Natural killer cell treated with Interleukin-12 subunit alpha and Interleukin-12 subunit beta and Interleukin-15 and Interleukin-18, amount 100 ng/mL, for 72 hours (primary cell): Measurements from ENCODE around the gene EXOC1L. TPM values are rescaled to one million over a fixed set of nuclear protein-coding genes. Genes with fewer than 3 reads are reported as not detected.

ENCODE experiments used
- ATAC-seq, 2 donors: fragments of 150-1000 bp; cut with Tn5 transposase in 1 of 2; sonication (Bioruptor Pico), chemical (Tn5 transposase) in 1 of 2; 2 replicates each; pipeline ENCODE4 v1.10.0; 2021
- DNase-seq: peaks from one replicate; pipeline ENCODE4 v3.0.0; 2022; ENCODE audit warnings: low spot score
- H3K27ac Mint-ChIP-seq, 2 donors: 1 replicate in 1 of 2; 2 replicates in 1 of 2; pipeline ENCODE4 v1.8.0; 2022; ENCODE audit warnings: mixed read lengths in 2 of 2, mild to moderate bottlenecking in 1 of 2, moderate library complexity in 1 of 2
- H3K27me3 Mint-ChIP-seq, 2 donors: 1 replicate in 1 of 2; 2 replicates in 1 of 2; pipeline ENCODE4 v1.8.0; 2022; ENCODE audit warnings: mixed read lengths in 2 of 2
- H3K36me3 Mint-ChIP-seq: one replicate; pipeline ENCODE4 v1.8.0; 2022; ENCODE audit warnings: mixed read lengths
- H3K4me1 Mint-ChIP-seq, 2 donors: 1 replicate in 1 of 2; 2 replicates in 1 of 2; pipeline ENCODE4 v1.8.0; 2022; ENCODE audit warnings: low read depth in 2 of 2, mixed read lengths in 2 of 2, mild to moderate bottlenecking in 1 of 2
- H3K4me3 Mint-ChIP-seq: one replicate; pipeline ENCODE4 v1.8.0; 2022; ENCODE audit warnings: mixed read lengths
- H3K9me3 Mint-ChIP-seq: 2 replicates; pipeline ENCODE4 v1.8.0; 2022; ENCODE audit warnings: mixed read lengths
- total RNA-seq, 2 donors: library from RNA; stranded (reverse); gene quantifications; one replicate each; pipeline ENCODE4 v1.2.3, GENCODE V29; 2022

Gene EXOC1L
- total RNA-seq, 2 donors from 2014 or later, result not detected

DNA sequence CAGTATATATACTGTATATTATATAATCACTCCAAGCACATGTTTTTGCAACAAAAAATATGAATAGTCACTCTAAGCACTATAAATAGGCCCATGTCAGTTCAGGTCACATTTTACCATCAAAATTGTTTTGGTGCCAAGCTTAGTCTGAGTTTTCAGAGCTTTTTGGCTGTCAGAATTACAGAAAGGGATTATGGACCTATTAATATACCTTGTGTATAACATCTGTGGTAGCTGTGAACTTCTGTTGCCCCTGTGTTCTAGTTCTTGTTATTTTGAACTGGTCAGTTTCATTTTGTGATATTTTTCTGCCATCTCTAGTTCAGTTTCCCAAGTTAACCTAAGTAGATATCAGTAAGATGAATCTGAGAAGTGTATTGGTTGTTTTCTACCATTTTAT lies 56.8 kb downstream of the EXOC1L start:
- no peak overlapping the region for H3K27ac Mint-ChIP-seq
- H3K4me1 Mint-ChIP-seq, result peaks cover 0 to 2% of the 10 kb centered on the region in 2 donors
- H3K36me3 Mint-ChIP-seq, result peaks cover 38% of the 10 kb centered on the region
- no peak overlapping the region for H3K4me3 Mint-ChIP-seq
- no peaks in the 10 kb centered on the region for H3K27me3 Mint-ChIP-seq
- DNase-seq, result no peak
- no peak for ATAC-seq
- no peaks in the 10 kb centered on the region for H3K9me3 Mint-ChIP-seq

DNA sequence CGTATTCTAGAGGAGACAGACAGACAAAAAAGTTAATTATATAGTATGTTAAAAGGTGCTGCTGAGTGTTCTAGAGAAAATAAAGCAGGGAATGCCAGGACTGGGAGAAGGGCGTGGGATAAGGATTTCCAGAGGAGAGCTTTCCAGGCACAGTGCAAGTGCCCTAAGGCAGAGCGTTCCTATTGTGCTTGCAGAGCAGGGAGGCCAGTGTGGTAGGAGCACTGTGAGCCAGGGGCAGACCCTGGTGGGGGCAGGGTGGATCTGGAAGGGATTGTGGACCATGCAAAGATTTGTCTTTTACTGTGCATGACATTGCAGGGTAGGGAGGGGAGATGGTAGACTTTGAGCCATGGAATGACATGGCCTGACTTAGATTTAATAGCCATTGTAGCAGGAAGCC lies 59.6 kb downstream of the EXOC1L start:
- Mint-ChIP-seq H3K27me3 (no peaks in the 10 kb centered on the region), H3K9me3 (no peaks in the 10 kb centered on the region), H3K4me3 (no peak overlapping the region), H3K36me3 (peaks cover 38% of the 10 kb centered on the region), H3K4me1 (peaks cover 0 to 4% of the 10 kb centered on the region in 2 donors), H3K27ac (no peak overlapping the region)
- ATAC-seq, result no peak
- no peak for DNase-seq

GRCh38 chr4:55880652-55881280 lies 61.2 kb downstream of the EXOC1L start:
- no peak for ATAC-seq
- no peak for DNase-seq
- H3K4me3 Mint-ChIP-seq, result no peak overlapping the region
- peaks cover 34% of the 10 kb centered on the region for H3K36me3 Mint-ChIP-seq
- no peaks in the 10 kb centered on the region for H3K9me3 Mint-ChIP-seq
- H3K4me1 Mint-ChIP-seq, result peaks cover 0 to 4% of the 10 kb centered on the region in 2 donors
- H3K27ac Mint-ChIP-seq, result no peak overlapping the region
- no peaks in the 10 kb centered on the region for H3K27me3 Mint-ChIP-seq

- DNase-seq, result no peak
- Mint-ChIP-seq H3K4me3 (no peak overlapping the region), H3K36me3 (peaks cover 17% of the 10 kb centered on the region), H3K4me1 (peaks cover 0 to 4% of the 10 kb centered on the region in 2 donors), H3K27ac (no peak overlapping the region), H3K27me3 (no peaks in the 10 kb centered on the region), H3K9me3 (no peaks in the 10 kb centered on the region)
- ATAC-seq, result no peak
These were observed 64.7 kb downstream of the EXOC1L start for GRCh38 chr4:55884093-55884850.

GRCh38 chr4:55884851-55885219 lies 65.2 kb downstream of the EXOC1L start:
- Mint-ChIP-seq H3K9me3 (no peaks in the 10 kb centered on the region), H3K4me3 (no peak overlapping the region), H3K27ac (no peak overlapping the region), H3K4me1 (peaks cover 0 to 4% of the 10 kb centered on the region in 2 donors), H3K36me3 (peaks cover 18% of the 10 kb centered on the region), H3K27me3 (no peaks in the 10 kb centered on the region)
- ATAC-seq (no peak), DNase-seq (no peak)

Other genes with a start within 250 kb of the EXOC1L start
- gene PDCL2, start 227.5 kb upstream of the EXOC1L start, total RNA-seq, result not detected
- not detected for gene NMU, start 183.5 kb upstream of the EXOC1L start, total RNA-seq
- 10 to 100 TPM; 22.1 to 26.1 TPM for gene EXOC1, start 33.9 kb downstream of the EXOC1L start, total RNA-seq
- 10 to 100 TPM; 17.3 to 24.5 TPM for gene CEP135, start 129.2 kb downstream of the EXOC1L start, total RNA-seq